B cell (primary cell): ENCODE data around the gene LHX5. TPM values are rescaled to one million over a fixed set of nuclear protein-coding genes. Genes with fewer than 3 reads are reported as not detected.

Experiments
- ATAC-seq: fragments of 200-7000 bp; cut with Tn5 transposase; one replicate; pipeline ENCODE4 v1.10.0; 2021; ENCODE audit warnings: low read depth, mild to moderate bottlenecking, moderate number of reproducible peaks, moderate library complexity
- CTCF ChIA-PET: fragments of 350-600 bp; sonication (Branson Sonifier 250); formaldehyde crosslinking; loops from one replicate; lab custom pipeline; 2021; ENCODE audit warnings: antibody characterized with exemption, inconsistent platforms; lab: Charles Lee
- POLR2A ChIA-PET: fragments of 350-600 bp; sonication (Branson Sonifier 250); formaldehyde crosslinking; loops from one replicate; lab custom pipeline; 2021; ENCODE audit warnings: antibody characterized with exemption; lab: Charles Lee
- DNase-seq: peaks from one replicate; pipeline ENCODE4 v3.0.0; 2013
- H2AFZ ChIP-seq: 2 replicates; pipeline ENCODE4 v1.6.1; 2012; ENCODE audit warnings: mild to moderate bottlenecking, low read depth, low read length; ENCODE audit not compliant: insufficient read depth, poor library complexity, severe bottlenecking
- H3K27ac ChIP-seq, 2 donors: 1 replicate in 1 of 2; 2 replicates in 1 of 2; pipeline ENCODE4 v1.5.1; 2012 to 2013; ENCODE audit warnings: low read length in 2 of 2, mild to moderate bottlenecking in 2 of 2, moderate library complexity in 1 of 2
- H3K27me3 ChIP-seq, 4 experiments: fragments of 200-600 bp in 1 of 4; sonication (generic) in 1 of 4; replicated peaks in 1 of 4; 1 replicate in 2 of 4; 2 replicates in 2 of 4; pipeline versions ENCODE4 v1.6.1 to v1.7.0; 2013 to 2016; ENCODE audit warnings: low read length in 3 of 4, mild to moderate bottlenecking in 2 of 4, mixed read lengths in 1 of 4, moderate library complexity in 1 of 4; ENCODE audit not compliant: insufficient read depth in 4 of 4, control insufficient read depth in 3 of 4; ENCODE audit errors: control extremely low read depth in 1 of 4
- H3K36me3 ChIP-seq, 2 experiments: replicated peaks in 1 of 2; 1 replicate in 1 of 2; 2 replicates in 1 of 2; pipeline versions ENCODE4 v1.6.1 to v1.7.1; 2013; ENCODE audit warnings: low read length in 1 of 2; ENCODE audit not compliant: insufficient read depth in 2 of 2, control insufficient read depth in 1 of 2; ENCODE audit errors: control extremely low read depth in 1 of 2, extremely low read depth in 1 of 2
- H3K4me1 ChIP-seq, 2 donors: fragments of 200-600 bp in 1 of 2; sonication (generic) in 1 of 2; 1 replicate in 1 of 2; 2 replicates in 1 of 2; pipeline versions ENCODE4 v1.5.1 to v1.6.1; 2013 to 2017; ENCODE audit warnings: low read length in 2 of 2; ENCODE audit not compliant: control insufficient read depth in 2 of 2, insufficient read depth in 2 of 2
- H3K4me2 ChIP-seq: replicated peaks from 2 replicates; pipeline ENCODE3; 2012; ENCODE audit warnings: mild to moderate bottlenecking, low read depth, low read length; ENCODE audit not compliant: poor library complexity, severe bottlenecking
- H3K4me3 ChIP-seq, 5 experiments: fragments of 200-600 bp in 1 of 5; sonication (generic) in 1 of 5; 1 replicate in 3 of 5; 2 replicates in 2 of 5; pipeline versions ENCODE4 v1.5.1 to v1.7.0; 2011 to 2016; ENCODE audit warnings: low read length in 4 of 5, mild to moderate bottlenecking in 4 of 5, low read depth in 2 of 5, control low read depth in 1 of 5, moderate library complexity in 1 of 5; ENCODE audit not compliant: insufficient read depth in 1 of 5; ENCODE audit errors: control extremely low read depth in 1 of 5, extremely low read depth in 1 of 5
- H3K79me2 ChIP-seq: fragments of 200-600 bp; sonication (generic); one replicate; pipeline ENCODE4 v1.6.0; 2016; ENCODE audit warnings: low read length; ENCODE audit not compliant: control insufficient read depth, insufficient read depth
- H3K9ac ChIP-seq: fragments of 200-600 bp; sonication (generic); 2 replicates; pipeline ENCODE4 v1.6.1; 2017; ENCODE audit warnings: mild to moderate bottlenecking, low read length, moderate library complexity
- H3K9me3 ChIP-seq, 3 donors: one replicate each; pipeline versions ENCODE4 v1.6.1 to v1.7.1; 2013; ENCODE audit warnings: low read length in 2 of 3; ENCODE audit not compliant: control insufficient read depth in 2 of 3, insufficient read depth in 1 of 3; ENCODE audit errors: control extremely low read depth in 1 of 3
- H4K20me1 ChIP-seq: 2 replicates; pipeline ENCODE4 v1.6.0; 2012; ENCODE audit warnings: mild to moderate bottlenecking, low read length; ENCODE audit not compliant: insufficient read depth, control insufficient read depth, poor library complexity, severe bottlenecking
- H3K27ac Mint-ChIP-seq: one replicate; pipeline ENCODE4 v1.8.0; 2021; ENCODE audit warnings: mixed read lengths
- H3K27me3 Mint-ChIP-seq: one replicate; pipeline ENCODE4 v1.8.0; 2021; ENCODE audit warnings: mixed read lengths
- H3K4me1 Mint-ChIP-seq: one replicate; pipeline ENCODE4 v1.8.0; 2021; ENCODE audit warnings: mixed read lengths
- H3K4me3 Mint-ChIP-seq: one replicate; pipeline ENCODE4 v1.8.0; 2021; ENCODE audit warnings: mixed read lengths
- H3K9me3 Mint-ChIP-seq: one replicate; pipeline ENCODE4 v1.8.0; 2022; ENCODE audit warnings: mixed read lengths; ENCODE audit not compliant: insufficient read depth
- CTCF ChIP-seq: fragments of 200-600 bp; IDR thresholded peaks from one replicate; pipeline ENCODE4 v1.8.0; 2022; ENCODE audit warnings: antibody characterized with exemption, mild to moderate bottlenecking
- EZH2 ChIP-seq: IDR thresholded peaks from 2 replicates; pipeline ENCODE4 v1.6.1; 2012; ENCODE audit warnings: borderline replicate concordance, low read depth, mild to moderate bottlenecking, moderate library complexity, low read length; ENCODE audit not compliant: insufficient read depth, poor library complexity, severe bottlenecking
- WGBS: methylation state at CpG from one replicate; pipeline ENCODE4 v1.1.5; 2013; ENCODE audit warnings: missing lambda C conversion rate; ENCODE audit not compliant: insufficient coverage; 5-methylcytosine and 5-hydroxymethylcytosine counted together
- intact Hi-C: fragments of 100-400 bp; cut with micrococcal nuclease; formaldehyde crosslinking; loops from one replicate; pipeline ENCODE4 v1.10.0; 2022
- polyA plus RNA-seq: library from polyadenylated mRNA; depleted of rRNA; stranded (reverse); fragments of >200 nt; gene quantifications from 2 replicates; pipeline ENCODE4 v1.2.3, GENCODE V29; 2012
- total RNA-seq, 2 donors: library from RNA; stranded (reverse); fragments of 120-200 nt in 1 of 2; gene quantifications; 1 replicate in 1 of 2; 2 replicates in 1 of 2; pipeline versions ENCODE4 v1.2.3 to v1.2.4, GENCODE V29; 2013 to 2022

The LHX5 gene
- total and polyA plus RNA-seq, 2 donors (not counting 1 experiment from before 2014, with no cell fraction given): not detected

GRCh38 chr12:113515082-113515856, 43.6 kb upstream of the LHX5 start:
- H3K27ac Mint-ChIP-seq: no peak overlapping the region
- Histone ChIP-seq H3K4me1 (no peaks in the 10 kb centered on the region), H3K9ac (no peak overlapping the region), H3K4me3 (no peak overlapping the region), H3K79me2 (no peaks in the 10 kb centered on the region), H2AFZ (peak overlapping the region; percentile 38), H3K27me3 (peaks cover 0 to 54% (median 21%) of the 10 kb centered on the region in 4 experiments), H3K4me2 (no peak overlapping the region), H4K20me1 (no peaks in the 10 kb centered on the region), H3K36me3 (no peaks in the 10 kb centered on the region), H3K27ac (no peak overlapping the region), H3K9me3 (peaks cover 0 to 10% (median 0%) of the 10 kb centered on the region in 3 donors)
- WGBS: 2% methylated on average over 10 of the region's 31 CpGs
- H3K27me3 Mint-ChIP-seq: peaks cover 63% of the 10 kb centered on the region
- no peak for DNase-seq
- POLR2A ChIA-PET: no interaction called here
- CTCF ChIA-PET: no interaction called here
- TF ChIP-seq CTCF: no peak
- no peak for TF ChIP-seq EZH2
- H3K9me3 Mint-ChIP-seq: no peaks in the 10 kb centered on the region
- no peak for ATAC-seq
- H3K4me1 Mint-ChIP-seq: no peaks in the 10 kb centered on the region
- no peak overlapping the region for H3K4me3 Mint-ChIP-seq
- intact Hi-C loops: no loop called here

GRCh38 chr12:113514602-113515001, 42.9 kb upstream of the LHX5 start:
- ChIA-PET CTCF (no interaction called here), POLR2A (no interaction called here)
- no peak for DNase-seq
- H3K27ac ChIP-seq: no peak overlapping the region
- 69% methylated on average over 4 of the region's 8 CpGs for WGBS
- H3K9me3 ChIP-seq: peaks cover 0 to 7% (median 0%) of the 10 kb centered on the region in 3 donors
- no peaks in the 10 kb centered on the region for H3K4me1 ChIP-seq
- no peak overlapping the region for H3K4me2 ChIP-seq
- TF ChIP-seq EZH2 (no peak), CTCF (no peak)
- ATAC-seq: no peak
- H3K9ac ChIP-seq: no peak overlapping the region
- no peak overlapping the region for H3K27ac Mint-ChIP-seq
- intact Hi-C loops: no loop called here
- no peak overlapping the region for H3K4me3 Mint-ChIP-seq
- H2AFZ ChIP-seq: peak overlapping the region; percentile 38
- H3K27me3 ChIP-seq: peaks cover 0 to 52% (median 21%) of the 10 kb centered on the region in 4 experiments
- no peak overlapping the region for H3K4me3 ChIP-seq
- peaks cover 66% of the 10 kb centered on the region for H3K27me3 Mint-ChIP-seq
- H3K9me3 Mint-ChIP-seq: no peaks in the 10 kb centered on the region
- no peaks in the 10 kb centered on the region for H3K36me3 ChIP-seq
- H4K20me1 ChIP-seq: no peaks in the 10 kb centered on the region
- no peaks in the 10 kb centered on the region for H3K4me1 Mint-ChIP-seq
- no peaks in the 10 kb centered on the region for H3K79me2 ChIP-seq
